HepG2 (cell line): Measurements from ENCODE around the gene SNU13. TPM values are rescaled to one million over a fixed set of nuclear protein-coding genes. Genes with fewer than 3 reads are reported as not detected.

Experiments
- ATAC-seq: fragments of 200-7000 bp; cut with Tn5 transposase; 3 replicates; pipeline ENCODE4 v1.9.1; 2020; ENCODE audit warnings: mild to moderate bottlenecking, moderate library complexity
- BruUV-seq: library from RNA; stranded (reverse); fragments of 400-500 nt; replicated peaks from 2 replicates; lab custom pipeline; 2021; lab: Mats Ljungman, UMichigan
- CTCF ChIA-PET: fragments of 300-600 bp; formaldehyde crosslinking; extraction: SDS; loops from one replicate; lab custom pipeline; 2021; ENCODE audit warnings: low total read pairs, inconsistent platforms, low intra/inter-chr PET ratio; lab: Yijun Ruan, JAX
- POLR2A ChIA-PET: fragments of 350-600 bp; sonication (Branson Sonifier 250); formaldehyde crosslinking; loops from one replicate; lab custom pipeline; 2020; ENCODE audit warnings: antibody characterized with exemption, inconsistent platforms; lab: Yijun Ruan, JAX
- DNase-seq: peaks from one replicate; pipeline ENCODE4 v3.0.0-alpha.2; 2015; ENCODE audit warnings: low spot score
- FAIRE-seq: peaks from 3 replicates; lab custom pipeline; 2011; peaks lifted over from hg19 to GRCh38; lab: Jason Lieb, UNC
- H2AFZ ChIP-seq: one replicate; pipeline ENCODE4 v1.6.1; 2011; ENCODE audit warnings: low read length, inconsistent platforms
- H3K27ac ChIP-seq: fragments of 300-600 bp; 3 replicates; pipeline ENCODE4 v1.8.0; 2011; ENCODE audit warnings: mixed run types, mild to moderate bottlenecking, mixed read lengths, low read length, inconsistent platforms; ENCODE audit not compliant: insufficient read depth; ENCODE audit errors: extremely low read length
- H3K27me3 ChIP-seq, 2 experiments: fragments of 200-600 bp in 1 of 2; 2 replicates in 1 of 2; 3 replicates in 1 of 2; pipeline versions ENCODE4 v1.6.0 to v1.8.0; 2011; ENCODE audit warnings: low read length in 2 of 2, mild to moderate bottlenecking in 2 of 2, moderate library complexity in 2 of 2, inconsistent platforms in 1 of 2; ENCODE audit not compliant: insufficient read depth in 2 of 2, control insufficient read depth in 1 of 2
- H3K36me3 ChIP-seq, 2 experiments: fragments of 200-600 bp in 1 of 2; replicated peaks in 1 of 2; 2 replicates in 1 of 2; 3 replicates in 1 of 2; pipeline versions ENCODE4 v1.5.1 to v1.8.0; 2011; ENCODE audit warnings: low read length in 2 of 2, inconsistent platforms in 1 of 2; ENCODE audit not compliant: insufficient read depth in 2 of 2, control insufficient read depth in 1 of 2
- H3K4me1 ChIP-seq: 2 replicates; pipeline ENCODE4 v1.5.1; 2012; ENCODE audit warnings: low read length, inconsistent platforms; ENCODE audit not compliant: insufficient read depth
- H3K4me2 ChIP-seq: 2 replicates; pipeline ENCODE4 v1.6.0; 2011; ENCODE audit warnings: low read depth, low read length, inconsistent platforms
- H3K4me3 ChIP-seq, 3 experiments: fragments of 200-600 bp in 1 of 3; sonication (generic), shearing (Covaris generic) in 1 of 3; replicated peaks in 1 of 3; 2 replicates each; pipeline ENCODE4 v1.5.1; 2011 to 2016; ENCODE audit warnings: low read length in 3 of 3, inconsistent platforms in 2 of 3, low read depth in 2 of 3, mild to moderate bottlenecking in 2 of 3, control low read depth in 1 of 3, mixed read lengths in 1 of 3; ENCODE audit not compliant: insufficient read depth in 1 of 3
- H3K79me2 ChIP-seq: one replicate; pipeline ENCODE4 v1.6.1; 2011; ENCODE audit warnings: low read length, inconsistent platforms; ENCODE audit not compliant: insufficient read depth
- H3K9ac ChIP-seq: 2 replicates; pipeline ENCODE4 v1.6.0; 2011; ENCODE audit warnings: mild to moderate bottlenecking, low read depth, low read length, inconsistent platforms; ENCODE audit not compliant: insufficient read depth
- H3K9me3 ChIP-seq: 2 replicates; pipeline ENCODE4 v1.5.1; 2012; ENCODE audit warnings: mild to moderate bottlenecking, low read length
- H4K20me1 ChIP-seq: 2 replicates; pipeline ENCODE4 v1.6.0; 2011; ENCODE audit warnings: inconsistent platforms, mild to moderate bottlenecking, low read length, moderate library complexity; ENCODE audit not compliant: insufficient read depth
- ATAD3A ChIP-seq: sonication (generic); formaldehyde crosslinking; IDR thresholded peaks from 2 replicates; pipeline ENCODE4 v1.4.0; 2020; ENCODE audit warnings: missing genetic modification reagents
- CENPT ChIP-seq: sonication (generic); formaldehyde crosslinking; IDR thresholded peaks from 2 replicates; pipeline ENCODE4 v1.8.0; 2022; ENCODE audit warnings: low read depth, mild to moderate bottlenecking, moderate library complexity, missing genetic modification reagents
- MIXL1 ChIP-seq: IDR thresholded peaks from 2 replicates; pipeline ENCODE4 v1.6.1; 2016
- MYC ChIP-seq: sonication (generic); formaldehyde crosslinking; IDR thresholded peaks from 2 replicates; pipeline ENCODE4 v1.9.0; 2021; ENCODE audit warnings: missing genetic modification reagents, borderline replicate concordance
- RELA ChIP-seq: sonication (generic); formaldehyde crosslinking; IDR thresholded peaks from 2 replicates; pipeline ENCODE4 v1.4.0; 2020; ENCODE audit warnings: missing genetic modification reagents
- TCF7L2 ChIP-seq: IDR thresholded peaks from 2 replicates; pipeline ENCODE4 v1.6.1; 2011; ENCODE audit warnings: mild to moderate bottlenecking, low read depth, low read length, moderate library complexity
- ZBTB8A ChIP-seq: sonication (generic); formaldehyde crosslinking; IDR thresholded peaks from 2 replicates; pipeline ENCODE4 v1.4.0; 2020; ENCODE audit warnings: mild to moderate bottlenecking, low read depth, missing genetic modification reagents, borderline replicate concordance
- ZNF30 ChIP-seq: sonication (generic); formaldehyde crosslinking; IDR thresholded peaks from 2 replicates; pipeline ENCODE4 v1.5.0; 2020; ENCODE audit warnings: mild to moderate bottlenecking, missing genetic modification reagents
- ZNF703 ChIP-seq: sonication (generic); formaldehyde crosslinking; IDR thresholded peaks from 2 replicates; pipeline ENCODE4 v1.5.1; 2020; ENCODE audit warnings: missing genetic modification reagents, mild to moderate bottlenecking, moderate library complexity, borderline replicate concordance
- WGBS: methylation state at CpG from one replicate; pipeline ENCODE4 v1.1.6; 2017; ENCODE audit warnings: low lambda C conversion rate; 5-methylcytosine and 5-hydroxymethylcytosine counted together
- in situ Hi-C: cut with HindIII; loops from 2 replicates; pipeline ENCODE4 v1.10.0; 2017; ENCODE audit warnings: low pct_unique_long_range_greater_than_20kb; ENCODE audit not compliant: extremely low pct_ligation_motif_present
- intact Hi-C: fragments of 100-400 bp; cut with micrococcal nuclease; formaldehyde crosslinking; loops from one replicate; pipeline ENCODE4 v1.10.0; 2022; ENCODE audit not compliant: unreplicated experiment
- polyA plus RNA-seq, 8 experiments: library from polyadenylated mRNA; depleted of rRNA in 3 of 8; stranded (reverse) in 7 of 8; unstranded in 1 of 8; fragments of >200 nt; fragmentation: Illumina TruSeq in 4 of 8; extraction: Trizol in 4 of 8; gene quantifications; 2 replicates each; pipeline versions ENCODE4 v1.2.1 to v1.2.3, GENCODE V29; 2011 to 2016; ENCODE audit warnings: low read depth in 4 of 8, missing spikeins in 1 of 8, mixed read lengths in 1 of 8; ENCODE audit not compliant: insufficient read depth in 1 of 8
- total RNA-seq, 5 experiments: library from RNA; depleted of rRNA; stranded (reverse); fragments of >200 nt; fragmentation: Illumina TruSeq; extraction: Trizol; gene quantifications; 2 replicates each; pipeline ENCODE4 v1.2.3, GENCODE V29; 2016; ENCODE audit warnings: low read depth in 1 of 5
- TF ChIP-seq, protein P1 (sequence below): sonication (generic); formaldehyde crosslinking; IDR thresholded peaks from 2 replicates; pipeline ENCODE4 v1.4.0; 2020; ENCODE audit warnings: low read depth, mild to moderate bottlenecking, missing genetic modification reagents
- TF ChIP-seq, protein P2 (sequence below): sonication (generic); formaldehyde crosslinking; IDR thresholded peaks from 2 replicates; pipeline ENCODE4 v1.8.1; 2023; ENCODE audit warnings: mild to moderate bottlenecking, missing genetic modification reagents
- TF ChIP-seq, protein P3 (sequence below): sonication (generic); formaldehyde crosslinking; IDR thresholded peaks from 2 replicates; pipeline ENCODE4 v1.9.0; 2021; ENCODE audit warnings: mild to moderate bottlenecking, missing genetic modification reagents
- TF ChIP-seq, protein P4 (sequence below): sonication (generic); formaldehyde crosslinking; IDR thresholded peaks from 2 replicates; pipeline ENCODE4 v1.5.0; 2020; ENCODE audit warnings: missing genetic modification reagents
- TF ChIP-seq, protein P5 (sequence below): sonication (generic); formaldehyde crosslinking; IDR thresholded peaks from 2 replicates; pipeline ENCODE4 v1.5.0; 2020; ENCODE audit warnings: missing genetic modification reagents

SNU13 gene
- total and polyA plus RNA-seq, 2 of the 13 experiments (the other 11 are each of a cell fraction or from before 2014, with no cell fraction given): 203 to 287 TPM

GRCh38 chr22:41650821-41651220 lies 37.8 kb downstream of the SNU13 start:
- peaks cover 36% of the 10 kb centered on the region for H3K4me1 ChIP-seq
- BruUV-seq: no TSS peak
- no peak for ATAC-seq
- TF ChIP-seq ZBTB8A (CRISPR knock-in tag) (no peak), ZNF703 (no peak), MIXL1 (CRISPR knock-in tag) (no peak), ATAD3A (CRISPR knock-in tag) (no peak), RELA (CRISPR knock-in tag) (no peak), TCF7L2 (no peak), MYC (no peak), ZNF30 (CRISPR knock-in tag) (no peak), CENPT (CRISPR knock-in tag) (no peak)
- TF ChIP-seq, protein P1, sequence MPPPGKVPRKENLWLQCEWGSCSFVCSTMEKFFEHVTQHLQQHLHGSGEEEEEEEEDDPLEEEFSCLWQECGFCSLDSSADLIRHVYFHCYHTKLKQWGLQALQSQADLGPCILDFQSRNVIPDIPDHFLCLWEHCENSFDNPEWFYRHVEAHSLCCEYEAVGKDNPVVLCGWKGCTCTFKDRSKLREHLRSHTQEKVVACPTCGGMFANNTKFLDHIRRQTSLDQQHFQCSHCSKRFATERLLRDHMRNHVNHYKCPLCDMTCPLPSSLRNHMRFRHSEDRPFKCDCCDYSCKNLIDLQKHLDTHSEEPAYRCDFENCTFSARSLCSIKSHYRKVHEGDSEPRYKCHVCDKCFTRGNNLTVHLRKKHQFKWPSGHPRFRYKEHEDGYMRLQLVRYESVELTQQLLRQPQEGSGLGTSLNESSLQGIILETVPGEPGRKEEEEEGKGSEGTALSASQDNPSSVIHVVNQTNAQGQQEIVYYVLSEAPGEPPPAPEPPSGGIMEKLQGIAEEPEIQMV: no peak
- TF ChIP-seq, protein P2, sequence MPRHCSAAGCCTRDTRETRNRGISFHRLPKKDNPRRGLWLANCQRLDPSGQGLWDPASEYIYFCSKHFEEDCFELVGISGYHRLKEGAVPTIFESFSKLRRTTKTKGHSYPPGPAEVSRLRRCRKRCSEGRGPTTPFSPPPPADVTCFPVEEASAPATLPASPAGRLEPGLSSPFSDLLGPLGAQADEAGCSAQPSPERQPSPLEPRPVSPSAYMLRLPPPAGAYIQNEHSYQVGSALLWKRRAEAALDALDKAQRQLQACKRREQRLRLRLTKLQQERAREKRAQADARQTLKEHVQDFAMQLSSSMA (CRISPR knock-in tag): no peak
- TF ChIP-seq, protein P3, sequence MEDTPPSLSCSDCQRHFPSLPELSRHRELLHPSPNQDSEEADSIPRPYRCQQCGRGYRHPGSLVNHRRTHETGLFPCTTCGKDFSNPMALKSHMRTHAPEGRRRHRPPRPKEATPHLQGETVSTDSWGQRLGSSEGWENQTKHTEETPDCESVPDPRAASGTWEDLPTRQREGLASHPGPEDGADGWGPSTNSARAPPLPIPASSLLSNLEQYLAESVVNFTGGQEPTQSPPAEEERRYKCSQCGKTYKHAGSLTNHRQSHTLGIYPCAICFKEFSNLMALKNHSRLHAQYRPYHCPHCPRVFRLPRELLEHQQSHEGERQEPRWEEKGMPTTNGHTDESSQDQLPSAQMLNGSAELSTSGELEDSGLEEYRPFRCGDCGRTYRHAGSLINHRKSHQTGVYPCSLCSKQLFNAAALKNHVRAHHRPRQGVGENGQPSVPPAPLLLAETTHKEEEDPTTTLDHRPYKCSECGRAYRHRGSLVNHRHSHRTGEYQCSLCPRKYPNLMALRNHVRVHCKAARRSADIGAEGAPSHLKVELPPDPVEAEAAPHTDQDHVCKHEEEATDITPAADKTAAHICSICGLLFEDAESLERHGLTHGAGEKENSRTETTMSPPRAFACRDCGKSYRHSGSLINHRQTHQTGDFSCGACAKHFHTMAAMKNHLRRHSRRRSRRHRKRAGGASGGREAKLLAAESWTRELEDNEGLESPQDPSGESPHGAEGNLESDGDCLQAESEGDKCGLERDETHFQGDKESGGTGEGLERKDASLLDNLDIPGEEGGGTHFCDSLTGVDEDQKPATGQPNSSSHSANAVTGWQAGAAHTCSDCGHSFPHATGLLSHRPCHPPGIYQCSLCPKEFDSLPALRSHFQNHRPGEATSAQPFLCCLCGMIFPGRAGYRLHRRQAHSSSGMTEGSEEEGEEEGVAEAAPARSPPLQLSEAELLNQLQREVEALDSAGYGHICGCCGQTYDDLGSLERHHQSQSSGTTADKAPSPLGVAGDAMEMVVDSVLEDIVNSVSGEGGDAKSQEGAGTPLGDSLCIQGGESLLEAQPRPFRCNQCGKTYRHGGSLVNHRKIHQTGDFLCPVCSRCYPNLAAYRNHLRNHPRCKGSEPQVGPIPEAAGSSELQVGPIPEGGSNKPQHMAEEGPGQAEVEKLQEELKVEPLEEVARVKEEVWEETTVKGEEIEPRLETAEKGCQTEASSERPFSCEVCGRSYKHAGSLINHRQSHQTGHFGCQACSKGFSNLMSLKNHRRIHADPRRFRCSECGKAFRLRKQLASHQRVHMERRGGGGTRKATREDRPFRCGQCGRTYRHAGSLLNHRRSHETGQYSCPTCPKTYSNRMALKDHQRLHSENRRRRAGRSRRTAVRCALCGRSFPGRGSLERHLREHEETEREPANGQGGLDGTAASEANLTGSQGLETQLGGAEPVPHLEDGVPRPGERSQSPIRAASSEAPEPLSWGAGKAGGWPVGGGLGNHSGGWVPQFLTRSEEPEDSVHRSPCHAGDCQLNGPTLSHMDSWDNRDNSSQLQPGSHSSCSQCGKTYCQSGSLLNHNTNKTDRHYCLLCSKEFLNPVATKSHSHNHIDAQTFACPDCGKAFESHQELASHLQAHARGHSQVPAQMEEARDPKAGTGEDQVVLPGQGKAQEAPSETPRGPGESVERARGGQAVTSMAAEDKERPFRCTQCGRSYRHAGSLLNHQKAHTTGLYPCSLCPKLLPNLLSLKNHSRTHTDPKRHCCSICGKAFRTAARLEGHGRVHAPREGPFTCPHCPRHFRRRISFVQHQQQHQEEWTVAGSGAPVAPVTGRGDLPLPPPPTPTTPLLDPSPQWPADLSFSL (CRISPR knock-in tag): no peak
- TF ChIP-seq, protein P4, sequence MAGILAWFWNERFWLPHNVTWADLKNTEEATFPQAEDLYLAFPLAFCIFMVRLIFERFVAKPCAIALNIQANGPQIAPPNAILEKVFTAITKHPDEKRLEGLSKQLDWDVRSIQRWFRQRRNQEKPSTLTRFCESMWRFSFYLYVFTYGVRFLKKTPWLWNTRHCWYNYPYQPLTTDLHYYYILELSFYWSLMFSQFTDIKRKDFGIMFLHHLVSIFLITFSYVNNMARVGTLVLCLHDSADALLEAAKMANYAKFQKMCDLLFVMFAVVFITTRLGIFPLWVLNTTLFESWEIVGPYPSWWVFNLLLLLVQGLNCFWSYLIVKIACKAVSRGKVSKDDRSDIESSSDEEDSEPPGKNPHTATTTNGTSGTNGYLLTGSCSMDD: no peak
- TF ChIP-seq, protein P5, sequence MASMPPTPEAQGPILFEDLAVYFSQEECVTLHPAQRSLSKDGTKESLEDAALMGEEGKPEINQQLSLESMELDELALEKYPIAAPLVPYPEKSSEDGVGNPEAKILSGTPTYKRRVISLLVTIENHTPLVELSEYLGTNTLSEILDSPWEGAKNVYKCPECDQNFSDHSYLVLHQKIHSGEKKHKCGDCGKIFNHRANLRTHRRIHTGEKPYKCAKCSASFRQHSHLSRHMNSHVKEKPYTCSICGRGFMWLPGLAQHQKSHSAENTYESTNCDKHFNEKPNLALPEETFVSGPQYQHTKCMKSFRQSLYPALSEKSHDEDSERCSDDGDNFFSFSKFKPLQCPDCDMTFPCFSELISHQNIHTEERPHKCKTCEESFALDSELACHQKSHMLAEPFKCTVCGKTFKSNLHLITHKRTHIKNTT (CRISPR knock-in tag): no peak
- H3K4me2 ChIP-seq: no peak overlapping the region
- in situ Hi-C loops (no loop called here), intact Hi-C loops (no loop called here)
- H3K4me3 ChIP-seq: no peak overlapping the region
- H3K79me2 ChIP-seq: peaks cover 3% of the 10 kb centered on the region
- no peak for DNase-seq
- H3K27ac ChIP-seq: no peak overlapping the region
- no peak for FAIRE-seq
- H4K20me1 ChIP-seq: peaks cover 3% of the 10 kb centered on the region; the same call in 1 of the 2 replicates
- H2AFZ ChIP-seq: no peak overlapping the region
- 98% methylated on average over 11 of the region's 11 CpGs for WGBS
- H3K9ac ChIP-seq: no peak overlapping the region
- peaks cover 28 to 78% of the 10 kb centered on the region in 2 experiments for H3K36me3 ChIP-seq
- H3K9me3 ChIP-seq: no peaks in the 10 kb centered on the region
- no peaks in the 10 kb centered on the region; a peak in 1 of 5 replicates for H3K27me3 ChIP-seq
- ChIA-PET POLR2A (interaction anchor here (1.1 kb wide), 1 partner anchor 30 kb away, joined by 6 read pairs; the partner anchor contains the start of genes DESI1 and XRCC6), CTCF (no interaction called here)
